GM12878 (cell line): ENCODE measurements around the gene SLFNL1. TPM values are rescaled to one million over a fixed set of nuclear protein-coding genes. Genes with fewer than 3 reads are reported as not detected.

ENCODE experiments used
- ATAC-seq: fragments of 200-7000 bp; cut with Tn5 transposase; 3 replicates; pipeline ENCODE4 v1.9.1; 2020; ENCODE audit warnings: mild to moderate bottlenecking, moderate library complexity
- BruUV-seq: library from RNA; stranded (reverse); fragments of 400-500 nt; replicated peaks from 2 replicates; lab custom pipeline; 2021; lab: Mats Ljungman, UMichigan
- CTCF ChIA-PET: fragments of 300-600 bp; sonication (Branson Sonifier 250); formaldehyde crosslinking; extraction: SDS; loops from one replicate; lab custom pipeline; 2021; ENCODE audit warnings: inconsistent platforms; lab: Yijun Ruan, JAX
- POLR2A ChIA-PET: fragments of 350-600 bp; formaldehyde crosslinking; extraction: SDS; loops from one replicate; lab custom pipeline; 2021; ENCODE audit warnings: inconsistent platforms; lab: Charles Lee
- RAD21 ChIA-PET: fragments of 300-600 bp; sonication (Branson Sonifier 250); formaldehyde crosslinking; loops from one replicate; lab custom pipeline; 2023; ENCODE audit warnings: antibody characterized with exemption; ENCODE audit not compliant: unreplicated experiment; lab: Charles Lee
- SMC1A ChIA-PET: fragments of 300-600 bp; sonication (Branson Sonifier 250); formaldehyde crosslinking; loops from one replicate; lab custom pipeline; 2023; ENCODE audit not compliant: unreplicated experiment, uncharacterized antibody; lab: Charles Lee
- DNase-seq: peaks from one replicate; pipeline ENCODE4 v3.0.0-alpha.2; 2011; ENCODE audit warnings: low read depth, low spot score
- FAIRE-seq: peaks from 3 replicates; lab custom pipeline; 2011; peaks lifted over from hg19 to GRCh38; lab: Jason Lieb, UNC
- H2AFZ ChIP-seq: 2 replicates; pipeline ENCODE4 v1.6.0; 2011; ENCODE audit warnings: low read depth, low read length, control low read depth; ENCODE audit not compliant: control insufficient read depth
- H3K27ac ChIP-seq: 2 replicates; pipeline ENCODE4 v1.5.1; 2011; ENCODE audit warnings: control low read depth; ENCODE audit not compliant: control insufficient read depth, insufficient read depth
- H3K27me3 ChIP-seq, 2 experiments: replicated peaks in 1 of 2; 2 replicates each; pipeline versions ENCODE4 v1.6.0 to v1.6.1; 2011; ENCODE audit warnings: low read length in 1 of 2; ENCODE audit not compliant: control insufficient read depth in 2 of 2, insufficient read depth in 2 of 2
- H3K36me3 ChIP-seq, 2 experiments: 2 replicates each; pipeline ENCODE4 v1.5.1; 2011; ENCODE audit warnings: low read length in 1 of 2; ENCODE audit not compliant: control insufficient read depth in 2 of 2, insufficient read depth in 2 of 2
- H3K4me1 ChIP-seq: 2 replicates; pipeline ENCODE4 v1.6.1; 2011; ENCODE audit warnings: mild to moderate bottlenecking, low read length, moderate library complexity, mixed read lengths; ENCODE audit not compliant: control insufficient read depth, insufficient read depth
- H3K4me2 ChIP-seq: 2 replicates; pipeline ENCODE4 v1.6.0; 2011; ENCODE audit warnings: control low read depth; ENCODE audit not compliant: control insufficient read depth, insufficient read depth
- H3K4me3 ChIP-seq: fragments of 200-600 bp; sonication (generic); 2 replicates; pipeline ENCODE4 v1.5.1; 2016
- H3K79me2 ChIP-seq: 2 replicates; pipeline ENCODE4 v1.6.0; 2011; ENCODE audit warnings: low read length; ENCODE audit not compliant: control insufficient read depth, insufficient read depth
- H3K9ac ChIP-seq: 2 replicates; pipeline ENCODE4 v1.8.0; 2011; ENCODE audit warnings: low read length, control low read depth, mixed read lengths; ENCODE audit not compliant: control insufficient read depth, insufficient read depth
- H3K9me3 ChIP-seq: replicated peaks from 3 replicates; pipeline ENCODE4 v1.5.1; 2011; ENCODE audit warnings: mild to moderate bottlenecking, low read length; ENCODE audit not compliant: control insufficient read depth, insufficient read depth
- H4K20me1 ChIP-seq: 2 replicates; pipeline ENCODE4 v1.6.0; 2011; ENCODE audit not compliant: control insufficient read depth, insufficient read depth
- ATF7 ChIP-seq: fragments of 450-650 bp; IDR thresholded peaks from 2 replicates; pipeline ENCODE4 v1.6.1; 2016; ENCODE audit warnings: low read depth, mild to moderate bottlenecking
- CHD1 ChIP-seq: IDR thresholded peaks from 2 replicates; pipeline ENCODE4 v1.6.1; 2012; ENCODE audit warnings: low read depth, low read length, improper control_type of control experiment
- DPF2 ChIP-seq: fragments of 450-650 bp; IDR thresholded peaks from 2 replicates; pipeline ENCODE4 v1.6.1; 2017; ENCODE audit warnings: mild to moderate bottlenecking
- FOS ChIP-seq: IDR thresholded peaks from 3 replicates; pipeline ENCODE4 v1.6.1; 2011; ENCODE audit warnings: borderline replicate concordance; ENCODE audit not compliant: insufficient read length; ENCODE audit errors: extremely low read depth
- HDAC6 ChIP-seq: fragments of 200-600 bp; sonication (generic); IDR thresholded peaks from one replicate; pipeline ENCODE4 v1.8.0; 2017; ENCODE audit warnings: antibody characterized with exemption; ENCODE audit not compliant: unreplicated experiment
- KDM1A ChIP-seq: fragments of 200-600 bp; sonication (generic); IDR thresholded peaks from 2 replicates; pipeline ENCODE4 v1.6.1; 2016; ENCODE audit warnings: borderline replicate concordance
- NR2C1 ChIP-seq: fragments of 450-650 bp; IDR thresholded peaks from 2 replicates; pipeline ENCODE4 v1.6.1; 2017; ENCODE audit warnings: antibody characterized with exemption, mild to moderate bottlenecking, moderate library complexity
- RBBP5 ChIP-seq: fragments of 200-600 bp; sonication (generic); conservative IDR thresholded peaks from 2 replicates; pipeline ENCODE4 v1.6.1; 2016
- SUZ12 ChIP-seq: fragments of 200-600 bp; sonication (generic); IDR thresholded peaks from one replicate; pipeline ENCODE4 v1.6.1; 2018; ENCODE audit warnings: antibody characterized with exemption, mild to moderate bottlenecking; ENCODE audit not compliant: unreplicated experiment
- ZNF24 ChIP-seq: fragments of 450-650 bp; IDR thresholded peaks from 2 replicates; pipeline ENCODE4 v1.6.1; 2017; ENCODE audit warnings: antibody characterized with exemption, mild to moderate bottlenecking
- ZNF622 ChIP-seq: fragments of 450-650 bp; IDR thresholded peaks from 2 replicates; pipeline ENCODE4 v1.6.1; 2017; ENCODE audit warnings: mild to moderate bottlenecking, inconsistent platforms
- WGBS: methylation state at CpG from one replicate; pipeline ENCODE4 v1.1.6; 2016; ENCODE audit warnings: low lambda C conversion rate; ENCODE audit not compliant: insufficient replicate concordance, insufficient coverage; ENCODE audit errors: missing lambda C conversion rate; 5-methylcytosine and 5-hydroxymethylcytosine counted together
- in situ Hi-C: fragments of 300-500 bp; cut with MboI; formaldehyde crosslinking; loops from 9 replicates; pipeline ENCODE4 v1.14.3; 2018; ENCODE audit warnings: mixed read lengths
- intact Hi-C: fragments of 100-400 bp; cut with micrococcal nuclease; formaldehyde crosslinking; loops from one replicate; pipeline ENCODE4 v1.14.2; 2022; ENCODE audit not compliant: unreplicated experiment
- polyA plus RNA-seq, 11 experiments: library from polyadenylated mRNA; depleted of rRNA in 4 of 11; unstranded in 6 of 11; stranded (reverse) in 5 of 11; fragments of >200 nt; fragmentation: Nextera tagmentation in 4 of 11; fragmentation: Illumina TruSeq in 1 of 11; extraction: Ambion mirVana in 4 of 11; extraction: Trizol in 1 of 11; gene quantifications; 1 replicate in 1 of 11; 2 replicates in 10 of 11; pipeline versions ENCODE4 v1.2.1 to v1.2.3, GENCODE V29; 2011 to 2016; ENCODE audit warnings: inconsistent platforms in 2 of 11, missing spikeins in 2 of 11, low read depth in 1 of 11
- total RNA-seq, 4 experiments: library from RNA; depleted of rRNA in 3 of 4; stranded (reverse); fragments of >200 nt in 3 of 4; fragmentation: Illumina TruSeq in 1 of 4; extraction: Trizol in 1 of 4; gene quantifications; 2 replicates each; pipeline versions ENCODE4 v1.2.1 to v1.2.3, GENCODE V29; 2013 to 2021
- TF ChIP-seq, protein P1 (sequence below): IDR thresholded peaks from 2 replicates; pipeline ENCODE4 v1.6.1; 2011; ENCODE audit warnings: borderline replicate concordance, low read depth, mild to moderate bottlenecking, moderate library complexity, mixed read lengths, low read length; ENCODE audit not compliant: insufficient read depth; ENCODE audit errors: extremely low read length

The SLFNL1 gene
- total and polyA plus RNA-seq, 10 of the 15 experiments (the other 5 are each of a cell fraction or from before 2014, with no cell fraction given) = 0.05 to 0.98 (median 0.16) TPM; not detected in 2

DNA sequence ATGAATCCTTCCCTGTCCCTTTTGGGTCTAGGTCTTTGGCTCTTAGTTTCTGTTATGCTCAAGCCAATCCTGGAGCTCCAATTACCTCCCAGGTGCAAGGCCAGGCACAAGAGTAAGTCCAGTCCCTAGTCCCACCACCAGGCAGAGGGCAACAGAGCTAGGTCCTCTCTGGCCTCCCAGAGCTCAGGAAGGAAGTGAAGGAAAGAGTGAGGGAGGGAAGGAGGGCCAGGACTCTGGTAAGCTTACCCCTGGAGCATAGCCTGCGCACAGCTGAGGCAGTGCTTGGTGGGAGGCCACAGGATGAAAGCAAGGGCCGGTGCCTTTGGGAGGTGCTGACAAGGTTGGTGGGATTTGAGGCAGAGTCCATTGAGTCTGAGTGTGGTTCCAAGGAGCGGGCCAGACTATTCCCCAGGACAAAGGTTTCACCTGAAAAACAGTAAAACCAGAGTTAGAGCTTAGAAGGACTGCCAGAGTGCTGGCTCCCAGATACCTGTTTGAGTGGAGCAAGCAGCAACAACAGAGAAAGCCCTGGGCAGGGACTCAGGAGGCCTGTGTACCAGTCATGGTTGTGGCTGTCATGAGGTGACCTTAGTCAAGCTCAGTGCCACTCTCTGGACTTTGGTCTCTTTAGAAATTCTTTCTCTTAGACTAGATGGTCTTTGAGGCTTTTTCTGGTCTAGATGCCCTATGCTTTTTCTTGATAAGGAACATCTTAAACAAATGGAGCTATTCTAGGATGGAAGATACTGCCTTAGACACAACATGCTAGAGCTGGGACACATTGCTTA, 15.8 kb upstream of the SLFNL1 start:
- Histone ChIP-seq H3K4me1 (no peaks in the 10 kb centered on the region), H4K20me1 (no peaks in the 10 kb centered on the region), H2AFZ (no peak overlapping the region), H3K27ac (no peak overlapping the region), H3K9me3 (no peaks in the 10 kb centered on the region), H3K4me3 (no peak overlapping the region), H3K79me2 (no peaks in the 10 kb centered on the region), H3K36me3 (peaks cover 2 to 31% of the 10 kb centered on the region in 2 experiments), H3K27me3 (no peaks in the 10 kb centered on the region), H3K4me2 (no peak overlapping the region), H3K9ac (no peak overlapping the region)
- ChIA-PET RAD21 (no interaction called here), POLR2A (no interaction called here), SMC1A (interaction anchor here (0.7 to 2.1 kb wide), 2 partner anchors 10 to 378 kb away, joined by 3 to 7 read pairs; no protein-coding TSS in a partner anchor)
- intact Hi-C loops = no loop called here
- BruUV-seq = no TSS peak
- in situ Hi-C loops = no loop called here
- WGBS = 94% methylated on average over 3 of the region's 3 CpGs
- FAIRE-seq (no peak), ATAC-seq (no peak)
- TF ChIP-seq HDAC6 (no peak), FOS (no peak), ZNF24 (no peak), RBBP5 (no peak), CHD1 (no peak), SUZ12 (no peak), ATF7 (no peak), KDM1A (no peak), ZNF622 (no peak), NR2C1 (no peak), DPF2 (no peak)
- TF ChIP-seq, protein P1, sequence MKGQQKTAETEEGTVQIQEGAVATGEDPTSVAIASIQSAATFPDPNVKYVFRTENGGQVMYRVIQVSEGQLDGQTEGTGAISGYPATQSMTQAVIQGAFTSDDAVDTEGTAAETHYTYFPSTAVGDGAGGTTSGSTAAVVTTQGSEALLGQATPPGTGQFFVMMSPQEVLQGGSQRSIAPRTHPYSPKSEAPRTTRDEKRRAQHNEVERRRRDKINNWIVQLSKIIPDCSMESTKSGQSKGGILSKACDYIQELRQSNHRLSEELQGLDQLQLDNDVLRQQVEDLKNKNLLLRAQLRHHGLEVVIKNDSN = no peak
- TF ChIP-seq, all 136 proteins: peak for 0
- CTCF ChIA-PET = interaction anchor here (0.8 to 1.2 kb wide), 5 partner anchors 10 to 213 kb away, joined by 3 to 4 read pairs (median 3); no protein-coding TSS in a partner anchor
- DNase-seq = no peak
